GM12873 (cell line): Measurements from ENCODE around the gene BLVRA.

Experiments used
- TF ChIP-seq, protein P1 (sequence below): IDR thresholded peaks from 2 replicates; pipeline ENCODE4 v1.5.1; 2012; ENCODE audit warnings: low read depth, mild to moderate bottlenecking, moderate library complexity, low read length, control low read depth; ENCODE audit not compliant: insufficient read depth; ENCODE audit errors: missing control alignments

BLVRA gene

DNA sequence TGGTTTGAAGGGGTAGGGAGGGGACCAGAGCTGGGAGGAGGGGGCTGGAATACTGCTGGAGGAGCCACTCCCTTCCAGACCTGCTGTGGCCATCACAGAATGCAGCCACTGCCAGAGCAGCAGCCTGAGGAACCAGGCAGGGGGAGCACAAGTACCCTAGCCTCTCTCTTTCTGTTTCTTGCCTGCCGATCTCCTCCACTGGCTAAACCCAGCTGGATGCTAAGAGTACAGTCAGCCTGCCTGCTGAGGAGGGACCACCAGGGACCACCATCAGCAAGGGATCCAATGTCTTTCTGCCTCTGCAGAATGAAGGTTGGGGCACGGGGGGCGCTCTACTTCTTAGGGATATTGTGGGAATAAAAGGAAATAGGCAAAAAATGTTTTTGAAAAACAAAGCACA is 4.7 kb downstream of the BLVRA start:
- TF ChIP-seq, protein P1, sequence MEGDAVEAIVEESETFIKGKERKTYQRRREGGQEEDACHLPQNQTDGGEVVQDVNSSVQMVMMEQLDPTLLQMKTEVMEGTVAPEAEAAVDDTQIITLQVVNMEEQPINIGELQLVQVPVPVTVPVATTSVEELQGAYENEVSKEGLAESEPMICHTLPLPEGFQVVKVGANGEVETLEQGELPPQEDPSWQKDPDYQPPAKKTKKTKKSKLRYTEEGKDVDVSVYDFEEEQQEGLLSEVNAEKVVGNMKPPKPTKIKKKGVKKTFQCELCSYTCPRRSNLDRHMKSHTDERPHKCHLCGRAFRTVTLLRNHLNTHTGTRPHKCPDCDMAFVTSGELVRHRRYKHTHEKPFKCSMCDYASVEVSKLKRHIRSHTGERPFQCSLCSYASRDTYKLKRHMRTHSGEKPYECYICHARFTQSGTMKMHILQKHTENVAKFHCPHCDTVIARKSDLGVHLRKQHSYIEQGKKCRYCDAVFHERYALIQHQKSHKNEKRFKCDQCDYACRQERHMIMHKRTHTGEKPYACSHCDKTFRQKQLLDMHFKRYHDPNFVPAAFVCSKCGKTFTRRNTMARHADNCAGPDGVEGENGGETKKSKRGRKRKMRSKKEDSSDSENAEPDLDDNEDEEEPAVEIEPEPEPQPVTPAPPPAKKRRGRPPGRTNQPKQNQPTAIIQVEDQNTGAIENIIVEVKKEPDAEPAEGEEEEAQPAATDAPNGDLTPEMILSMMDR, result peak; percentile 15

DNA sequence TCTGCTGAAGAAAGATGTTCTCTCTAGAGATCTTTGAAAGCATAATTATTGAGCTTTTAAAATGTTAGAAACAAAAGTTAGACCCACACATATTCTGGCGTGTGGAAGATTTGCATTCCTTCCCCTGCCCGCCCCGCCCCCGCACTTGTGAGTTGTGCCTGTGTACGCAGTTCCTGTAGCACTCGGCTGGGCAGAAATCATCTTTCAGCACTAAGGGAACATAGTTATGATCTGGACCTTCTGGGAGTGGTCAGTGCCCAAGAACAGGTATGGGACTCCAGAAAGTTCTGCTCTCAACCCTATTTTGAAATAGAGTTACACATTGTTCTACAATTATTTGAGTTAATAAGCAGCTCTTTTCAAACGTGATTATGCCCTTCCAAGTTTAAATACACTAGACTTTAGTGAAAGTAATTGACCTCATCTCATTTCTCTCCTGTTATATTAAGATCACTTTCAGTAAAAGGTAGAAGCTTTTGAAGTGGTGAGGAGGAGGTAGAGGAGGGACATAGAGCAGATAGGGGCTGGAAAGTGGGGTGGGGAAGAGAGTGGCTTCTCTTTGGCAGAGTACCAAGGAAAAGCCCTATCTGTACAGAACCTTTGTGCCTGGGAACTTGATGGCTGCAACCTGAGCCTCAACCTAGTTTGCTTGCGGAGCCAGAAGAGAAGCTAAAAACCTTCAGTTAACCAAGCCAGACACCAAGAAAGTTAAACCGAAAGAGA is 5.7 kb downstream of the BLVRA start:
- TF ChIP-seq, protein P1, result no peak

GRCh38 chr7:43764807-43765491 is 6.5 kb downstream of the BLVRA start:
- TF ChIP-seq, protein P1, result no peak

DNA sequence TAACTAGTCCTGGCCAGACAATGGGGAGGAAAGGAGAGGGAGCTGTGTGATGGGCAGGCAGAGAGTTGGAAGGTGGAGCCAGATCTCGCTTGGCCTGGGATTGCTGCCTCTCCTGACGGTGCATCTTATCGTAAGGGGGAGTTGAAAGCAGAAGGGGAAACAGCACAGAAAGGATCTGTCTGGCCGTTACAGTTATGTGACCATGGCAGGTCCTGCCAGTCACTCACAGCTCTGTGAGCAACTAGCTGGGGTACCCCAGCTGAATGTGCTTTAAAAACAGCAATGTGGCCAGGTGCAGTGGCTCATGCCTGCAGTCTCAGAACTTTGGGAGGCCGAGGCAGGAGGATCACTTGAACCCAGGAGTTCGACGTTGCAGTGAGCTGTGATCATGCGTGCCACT is 8.1 kb downstream of the BLVRA start:
- TF ChIP-seq, protein P1, result no peak

DNA sequence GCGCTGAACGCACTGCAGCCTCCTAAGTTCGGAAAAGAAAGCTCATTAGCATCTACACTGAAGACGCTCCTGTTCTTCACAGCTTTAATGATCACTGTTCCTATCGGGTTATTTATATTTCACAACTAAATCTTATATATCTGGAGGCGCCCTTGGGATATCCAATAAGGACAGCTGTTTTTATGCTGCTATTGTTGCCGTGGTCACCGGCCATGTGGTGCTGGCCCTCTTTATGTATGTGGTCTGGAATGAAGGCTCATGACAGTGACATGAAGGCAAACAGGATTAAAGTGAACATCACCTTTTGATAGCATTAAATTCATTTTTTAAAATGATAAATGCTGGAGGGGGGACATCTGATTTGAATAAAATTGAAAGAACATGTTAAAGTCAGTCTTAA is 8.8 kb downstream of the BLVRA start:
- TF ChIP-seq, protein P1, result no peak

GRCh38 chr7:43768201-43768886 is 9.9 kb downstream of the BLVRA start:
- TF ChIP-seq, protein P1, result no peak

- TF ChIP-seq, protein P1, result no peak
Observed at GRCh38 chr7:43768887-43769272, 10.4 kb downstream of the BLVRA start.
